Stimulated activated CD8-positive, alpha-beta memory T cell treated with anti-CD3 and anti-CD28 coated beads, Interleukin-12 subunit alpha, Interleukin-12 subunit beta, amount 100 ng/mL, for 4 hours (primary cell): ENCODE data around the gene TLN1.

Source experiments
- DNase-seq: peaks from one replicate; pipeline ENCODE4 v3.0.0-alpha.2; 2020; ENCODE audit warnings: low read depth

The TLN1 gene

GRCh38 chr9:35732185-35732799 is at the start of gene TLN1, which contains the start of gene CREB3:
TSS of gene TLN1 (minus strand) at chr9:35732195. CDS start at chr9:35725694, 6,501 bp downstream.
TSS of gene CREB3 (plus strand) at chr9:35732666. CDS start at chr9:35732773, 107 bp downstream.
- peak; percentile 93 for DNase-seq

- no peak for DNase-seq
Measured at GRCh38 chr9:35781066-35781465, 49.1 kb upstream of the TLN1 start.

GRCh38 chr9:35778496-35778895 is 46.5 kb upstream of the TLN1 start:
- no peak for DNase-seq

- DNase-seq, result no peak
Measured at GRCh38 chr9:35776018-35776417, 44.0 kb upstream of the TLN1 start.

GRCh38 chr9:35774907-35775635 is 43.1 kb upstream of the TLN1 start:
- no peak for DNase-seq

GRCh38 chr9:35771943-35772342 is 39.9 kb upstream of the TLN1 start:
- DNase-seq, result no peak

- no peak for DNase-seq
Measured at GRCh38 chr9:35771534-35771933, 39.5 kb upstream of the TLN1 start.

- DNase-seq, result no peak
Measured at GRCh38 chr9:35771075-35771433, 39.1 kb upstream of the TLN1 start.

GRCh38 chr9:35769763-35770162 is 37.8 kb upstream of the TLN1 start:
- no peak for DNase-seq

- DNase-seq, result no peak
Measured at GRCh38 chr9:35767458-35767857, 35.5 kb upstream of the TLN1 start.

- no peak for DNase-seq
Measured at GRCh38 chr9:35766997-35767396, 35.0 kb upstream of the TLN1 start.

GRCh38 chr9:35763803-35764202 is 31.8 kb upstream of the TLN1 start:
- DNase-seq, result no peak

- DNase-seq, result no peak
Measured at GRCh38 chr9:35763181-35763580, 31.2 kb upstream of the TLN1 start.

- no peak for DNase-seq
Measured at GRCh38 chr9:35760651-35761050, 28.7 kb upstream of the TLN1 start.

- no peak for DNase-seq
Measured at GRCh38 chr9:35759795-35760194, 27.8 kb upstream of the TLN1 start.

- no peak for DNase-seq
Measured at GRCh38 chr9:35758475-35759050, 26.6 kb upstream of the TLN1 start.

- no peak for DNase-seq
Measured at GRCh38 chr9:35757892-35758275, 25.9 kb upstream of the TLN1 start.

- DNase-seq, result no peak
Measured at GRCh38 chr9:35757226-35757891, 25.4 kb upstream of the TLN1 start.

- peak; percentile 53 for DNase-seq
Measured at GRCh38 chr9:35756275-35757225, 24.6 kb upstream of the TLN1 start.

- no peak for DNase-seq
Measured at GRCh38 chr9:35755071-35755470, 23.1 kb upstream of the TLN1 start.

GRCh38 chr9:35754264-35754663 is 22.3 kb upstream of the TLN1 start, which contains the start of gene MSMP:
TSS of gene MSMP (minus strand) at chr9:35754276. CDS start at chr9:35754129, 147 bp downstream.
- no peak for DNase-seq

GRCh38 chr9:35753466-35753865 is 21.5 kb upstream of the TLN1 start:
- DNase-seq, result no peak
